HS-5 (cell line): Measurements from ENCODE around the gene IMPG2.

Source experiments
- DNase-seq: peaks from one replicate; pipeline ENCODE4 v3.0.0-alpha.2; 2012; ENCODE audit warnings: low read depth

The IMPG2 gene

GRCh38 chr3:101240719-101241399 is 79.5 kb downstream of the IMPG2 start:
- DNase-seq: no peak

GRCh38 chr3:101235048-101235447 is 85.3 kb downstream of the IMPG2 start:
- no peak for DNase-seq

DNA sequence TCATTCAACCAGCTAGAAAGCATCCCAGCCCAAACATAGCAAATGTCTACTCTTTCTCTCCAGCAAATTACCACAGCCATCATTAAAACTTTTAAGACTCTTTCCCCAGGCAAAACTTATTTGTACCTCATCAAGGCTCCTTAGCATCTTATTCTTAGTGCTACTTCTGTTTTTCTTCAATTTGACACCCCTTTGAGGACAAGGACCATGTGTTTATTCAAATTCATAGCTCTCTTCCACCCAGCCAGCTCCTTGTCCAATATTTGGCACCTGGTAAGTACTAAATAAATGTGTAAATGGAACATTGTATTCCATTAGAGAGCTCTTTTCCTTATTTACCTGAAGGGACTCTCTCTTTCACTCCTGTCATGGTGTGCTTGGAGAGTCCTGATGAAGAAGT is 89.8 kb downstream of the IMPG2 start:
- no peak for DNase-seq

DNA sequence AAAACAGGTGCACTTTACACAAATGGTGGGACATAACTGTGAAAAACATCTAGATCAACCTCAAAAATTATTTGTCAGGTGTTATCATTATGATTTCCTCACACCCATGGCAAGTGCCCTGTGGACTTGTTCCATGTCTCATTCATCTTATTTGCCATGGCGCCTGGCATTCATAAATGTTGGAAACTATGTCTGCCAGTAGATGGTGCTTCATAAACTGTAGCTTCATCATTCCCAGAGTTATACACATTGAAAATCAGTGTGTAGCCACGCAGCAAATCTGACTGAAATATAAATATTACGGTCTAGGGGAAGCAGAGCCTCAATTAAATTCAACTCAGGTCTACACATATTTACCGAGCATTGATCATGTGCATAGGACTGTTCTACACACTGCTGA is 90.7 kb downstream of the IMPG2 start:
- DNase-seq: no peak

- DNase-seq: no peak
These were observed 91.9 kb downstream of the IMPG2 start for GRCh38 chr3:101228441-101228840.

DNA sequence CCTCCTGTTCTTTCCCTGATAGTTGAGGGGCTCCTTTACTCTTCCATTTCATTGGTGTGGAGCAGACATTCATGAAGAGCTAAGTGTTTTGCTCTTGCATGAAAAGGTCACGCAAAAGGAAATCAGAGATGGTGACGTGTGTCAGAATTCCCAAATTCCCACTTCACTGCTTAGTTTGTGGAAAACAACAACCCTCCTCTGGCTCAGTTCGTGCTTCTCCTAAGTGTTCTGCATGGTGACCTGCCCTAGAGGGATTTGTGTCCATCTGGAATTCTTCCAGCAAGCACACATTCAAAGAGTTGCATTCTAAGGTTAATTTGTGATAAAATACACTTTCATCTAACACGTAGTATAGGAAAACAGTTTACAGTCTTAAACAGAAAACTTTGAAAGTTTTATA is 95.6 kb downstream of the IMPG2 start:
- DNase-seq: no peak

DNA sequence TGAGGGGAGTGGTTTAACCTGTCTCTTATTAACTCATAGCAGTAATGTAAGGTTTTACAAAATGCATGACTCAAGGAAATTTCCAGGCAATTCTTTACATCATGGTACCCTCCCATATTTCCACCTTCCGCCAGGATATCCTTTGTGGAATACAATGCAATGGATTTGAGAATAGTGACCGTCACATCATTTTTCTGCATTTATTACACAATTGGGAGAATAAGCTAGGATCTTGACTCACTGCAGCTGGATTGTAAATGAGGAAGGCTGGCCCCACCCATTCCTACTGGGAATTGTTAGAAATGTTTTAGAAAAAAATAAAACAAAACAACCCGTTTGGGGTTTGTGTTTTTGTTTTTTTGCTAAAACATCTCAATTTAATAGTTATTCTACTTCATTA is 97.4 kb downstream of the IMPG2 start:
- DNase-seq: no peak

DNA sequence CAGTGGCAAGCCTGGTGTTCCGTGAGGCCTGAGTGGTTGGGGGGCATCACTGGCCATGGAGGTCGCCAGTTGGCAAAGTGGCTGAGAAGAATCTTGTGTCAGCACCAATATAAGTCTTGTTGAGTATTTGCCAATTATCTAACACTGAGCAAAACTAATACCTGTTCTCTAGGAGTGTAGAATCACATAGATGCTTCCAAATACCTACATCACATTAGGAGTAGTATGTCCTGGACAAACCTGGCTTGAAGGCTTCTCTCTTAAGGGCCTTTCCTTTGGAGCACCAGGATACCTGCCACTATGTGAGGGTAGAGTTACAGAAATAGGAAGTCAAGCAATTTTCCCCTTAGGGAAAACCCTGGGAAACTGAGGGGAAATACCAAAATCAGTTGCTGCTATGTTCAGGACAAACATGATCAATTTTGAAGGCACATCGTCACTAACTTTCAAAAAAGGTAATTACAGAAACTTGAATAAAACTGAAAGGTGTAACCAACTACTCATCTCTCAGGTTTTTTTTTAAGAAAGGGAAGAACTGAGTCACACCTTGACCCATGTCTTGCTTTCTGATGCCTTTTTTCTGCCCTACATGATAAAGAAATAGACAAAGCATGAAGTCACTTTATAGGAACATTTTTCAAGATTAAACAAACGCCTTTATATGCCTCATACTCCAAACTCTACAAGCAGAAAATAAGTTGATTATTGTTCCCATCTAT is 100.4 kb downstream of the IMPG2 start:
- DNase-seq: no peak

- DNase-seq: no peak
These were observed 102.7 kb downstream of the IMPG2 start for GRCh38 chr3:101217472-101218245.

DNA sequence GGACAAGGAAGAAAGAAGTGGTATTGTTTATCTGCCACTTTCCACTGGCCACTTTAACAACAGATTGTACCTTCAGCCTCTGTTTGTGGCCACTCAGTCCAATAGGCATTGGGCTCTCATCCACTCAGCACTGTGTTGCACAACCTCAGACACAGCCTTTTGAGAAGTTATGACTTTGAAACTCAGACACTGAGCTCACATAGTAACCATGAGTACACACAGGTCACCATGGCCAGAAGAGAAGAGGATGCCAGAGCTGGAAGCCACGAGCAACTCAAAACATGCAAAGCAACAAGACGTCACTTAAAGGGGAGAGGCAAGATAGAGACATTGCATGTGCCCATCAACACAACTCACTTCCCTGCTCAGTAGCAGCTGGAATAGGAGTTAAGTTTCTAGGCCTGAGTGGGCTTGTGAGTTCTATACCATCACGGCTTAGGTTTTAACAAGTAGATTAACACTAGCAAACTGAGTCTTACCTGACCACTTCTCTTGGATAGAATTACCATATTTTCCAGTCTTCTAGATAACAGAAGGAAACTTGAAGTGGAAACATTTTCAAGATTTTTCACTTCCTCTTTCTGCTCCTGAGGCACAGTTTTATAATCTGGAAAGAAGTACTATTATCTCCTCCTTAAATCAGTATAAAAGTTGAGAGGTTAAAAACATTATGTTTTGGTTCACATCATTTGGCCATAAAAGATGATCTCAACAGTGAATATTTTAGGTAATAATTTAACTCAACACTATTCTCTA is 103.5 kb downstream of the IMPG2 start:
- no peak for DNase-seq

GRCh38 chr3:101212730-101213129 is 107.6 kb downstream of the IMPG2 start:
- no peak for DNase-seq

GRCh38 chr3:101204246-101204645 is 116.1 kb downstream of the IMPG2 start:
- no peak for DNase-seq

DNA sequence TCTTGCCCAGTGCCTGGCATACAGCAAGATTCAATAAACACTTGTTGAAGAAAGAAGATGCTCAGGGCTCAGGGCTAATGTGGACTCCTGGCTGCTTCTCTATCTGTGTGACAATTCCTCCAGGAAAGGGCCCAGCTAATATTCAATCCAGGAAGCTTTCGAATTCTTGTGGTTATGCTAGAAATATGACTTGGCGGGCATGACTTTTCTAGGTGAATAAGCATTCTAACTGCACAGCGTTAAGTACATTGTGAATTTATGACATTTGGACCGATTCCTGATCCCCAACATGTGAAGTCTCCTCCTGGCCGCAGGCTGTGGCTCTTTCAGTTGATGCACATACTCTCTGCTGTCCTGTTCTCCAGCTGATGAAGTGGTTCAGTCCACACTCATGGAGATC is 117.0 kb downstream of the IMPG2 start:
- no peak for DNase-seq

- no peak for DNase-seq
These were observed 117.7 kb downstream of the IMPG2 start for GRCh38 chr3:101202640-101203039.

DNA sequence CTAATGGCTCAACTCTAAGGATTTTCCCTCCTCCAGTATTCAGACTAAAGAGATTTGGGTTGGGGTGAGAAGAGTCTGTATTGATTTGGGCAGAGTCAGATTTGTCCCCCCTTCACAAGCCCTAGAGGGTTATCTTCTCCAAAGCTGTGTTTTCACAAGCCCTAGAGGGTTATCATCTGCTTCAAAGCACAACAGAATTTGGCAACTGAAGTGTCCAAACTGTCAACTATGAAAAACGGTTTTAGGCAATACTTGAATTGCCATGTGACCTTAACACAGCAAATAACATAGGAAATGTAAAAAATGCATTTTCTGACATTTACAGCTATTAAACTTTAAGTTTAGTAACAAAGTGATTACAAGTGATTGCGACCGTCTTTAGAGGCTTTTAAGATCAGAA is 119.9 kb downstream of the IMPG2 start:
- DNase-seq: no peak

DNA sequence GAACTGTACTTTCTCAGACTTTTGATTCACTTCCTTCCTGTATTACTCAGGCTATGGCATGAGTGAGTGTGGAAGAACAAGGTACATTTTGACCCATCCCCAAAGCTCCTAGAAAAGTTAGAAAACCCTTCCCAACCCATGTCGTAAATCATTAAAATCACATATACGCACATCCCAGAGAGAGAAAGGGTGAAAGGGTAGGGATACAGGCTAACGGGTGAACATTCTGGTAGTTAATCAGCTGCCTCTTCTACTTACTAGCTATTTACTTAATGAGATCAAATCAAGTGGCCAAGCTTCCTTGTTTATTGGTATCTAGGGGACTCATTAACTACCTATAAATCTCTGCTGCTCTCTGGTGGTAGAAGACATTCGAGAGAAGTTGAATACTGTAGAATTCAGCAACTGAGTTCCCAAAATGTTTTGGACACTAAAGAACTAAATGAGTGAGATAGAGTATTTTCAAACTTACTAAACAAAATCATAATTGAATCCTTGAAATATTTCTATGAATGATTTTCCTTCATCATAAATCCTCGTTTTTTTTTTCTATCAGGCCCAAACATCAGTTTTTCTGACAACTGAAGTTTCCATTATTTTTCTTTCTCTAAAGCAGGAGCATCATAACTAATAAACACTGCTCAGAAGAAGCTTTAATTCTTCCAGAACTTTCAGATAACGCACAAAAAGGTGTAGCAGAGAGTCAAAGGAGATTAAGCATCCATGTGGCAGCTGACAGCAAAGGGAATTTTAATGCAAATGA is 124.2 kb downstream of the IMPG2 start:
- DNase-seq: peak; percentile 71

DNA sequence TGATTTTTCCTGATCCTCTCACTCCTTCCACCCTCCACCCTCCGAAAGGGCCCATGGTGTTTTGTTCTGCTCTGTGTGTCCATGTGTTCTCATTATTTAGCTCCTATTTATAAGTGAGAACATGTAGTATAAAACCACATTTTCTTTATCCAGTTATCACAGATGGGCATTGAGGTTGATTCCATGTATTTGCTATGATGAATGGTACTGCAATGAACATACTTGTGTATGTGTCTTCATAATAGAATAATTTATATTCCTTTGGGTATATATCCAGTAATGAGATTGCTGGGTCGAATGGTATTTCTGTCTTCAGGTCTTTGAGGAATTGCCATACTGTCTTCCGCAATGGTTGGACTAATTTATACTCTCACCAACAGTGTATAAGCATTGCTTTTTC is 126.0 kb downstream of the IMPG2 start:
- DNase-seq: no peak

DNA sequence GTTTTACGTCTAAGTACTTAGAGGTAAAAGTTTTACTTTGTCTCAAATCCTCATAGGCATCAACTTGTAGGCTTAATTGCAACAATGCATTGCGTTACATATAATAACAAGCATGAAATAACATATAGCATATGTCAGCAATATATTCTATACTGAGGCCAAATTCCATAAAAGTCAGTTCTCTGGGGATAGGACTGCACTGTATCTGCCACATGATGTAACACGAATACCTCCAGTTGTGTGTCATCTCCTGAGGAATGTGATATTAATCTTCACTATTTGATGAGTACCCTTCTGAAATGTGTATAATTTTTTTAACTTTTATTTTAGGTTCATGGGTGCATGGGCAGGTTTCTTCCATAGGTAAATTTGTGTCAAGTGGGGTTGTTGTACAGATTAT is 126.4 kb downstream of the IMPG2 start:
- DNase-seq: peak; percentile 92

DNA sequence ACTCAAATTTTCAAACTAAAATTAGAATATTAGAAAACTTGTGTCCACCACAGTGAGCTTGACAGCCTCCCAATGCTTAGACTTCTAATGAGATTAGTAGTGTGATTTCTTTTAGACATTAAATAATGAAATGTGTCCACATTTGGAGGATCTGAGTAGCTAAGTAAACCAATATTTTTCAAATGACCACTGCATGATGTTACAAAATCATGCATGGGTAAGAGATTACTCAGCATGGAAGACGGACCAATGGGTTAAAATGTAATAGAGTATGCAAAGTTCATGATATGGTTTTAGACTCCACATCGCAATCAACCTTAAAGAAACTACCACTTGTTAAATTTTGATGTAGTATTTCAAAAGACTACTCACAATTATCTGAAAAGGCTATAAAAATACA is 130.6 kb downstream of the IMPG2 start:
- peak; percentile 81 for DNase-seq

DNA sequence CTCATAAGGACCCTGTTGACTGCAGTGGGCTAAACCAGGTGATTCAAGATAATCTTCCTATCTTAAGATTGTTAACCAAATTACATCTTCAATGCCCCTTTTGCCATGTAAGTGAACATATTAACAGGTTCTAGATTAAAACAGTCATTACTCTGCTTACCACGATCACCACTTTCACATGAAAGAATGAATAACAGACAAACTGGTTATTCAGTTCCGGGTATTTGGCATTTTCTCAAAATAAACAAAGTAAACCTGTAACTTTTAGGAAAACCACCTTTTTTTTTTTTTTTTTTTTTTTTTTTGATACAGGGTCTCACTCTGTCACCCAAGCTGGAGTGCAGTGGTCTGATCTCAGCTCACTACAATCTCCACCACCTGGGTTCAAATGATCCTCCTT is 131.2 kb downstream of the IMPG2 start:
- no peak for DNase-seq

GRCh38 chr3:101185341-101185740 is 135.0 kb downstream of the IMPG2 start:
- no peak for DNase-seq

GRCh38 chr3:101184111-101184510 is 136.3 kb downstream of the IMPG2 start:
- DNase-seq: no peak
